AG04450 (cell line): ENCODE data around the gene ISCA2. TPM values are rescaled to one million over a fixed set of nuclear protein-coding genes. Genes with fewer than 3 reads are reported as not detected.

ENCODE experiments used
- CTCF ChIA-PET: fragments of 300-600, 350-600 bp; formaldehyde crosslinking; extraction: SDS; loops from one replicate; lab custom pipeline; 2022; ENCODE audit warnings: antibody characterized with exemption, inconsistent platforms; lab: Charles Lee
- POLR2A ChIA-PET: fragments of 350-600 bp; formaldehyde crosslinking; extraction: SDS; loops from one replicate; lab custom pipeline; 2021; ENCODE audit warnings: antibody characterized with exemption, inconsistent platforms; lab: Yijun Ruan, JAX
- DNase-seq: peaks from one replicate; pipeline ENCODE4 v3.0.0-alpha.2; 2011; ENCODE audit warnings: low read depth, low spot score
- H3K27ac ChIP-seq: one replicate; pipeline ENCODE4 v1.5.1; 2012; ENCODE audit warnings: low read depth, low read length, control low read depth
- H3K27me3 ChIP-seq: one replicate; pipeline ENCODE4 v1.6.0; 2012; ENCODE audit warnings: low read length; ENCODE audit not compliant: control insufficient read depth, insufficient read depth
- H3K4me3 ChIP-seq: 2 replicates; pipeline ENCODE4 v1.5.1; 2011; ENCODE audit warnings: mild to moderate bottlenecking, low read depth, low read length, control low read depth
- H3K9me3 ChIP-seq: 2 replicates; pipeline ENCODE4 v1.5.1; 2012; ENCODE audit warnings: low read length; ENCODE audit not compliant: control insufficient read depth, insufficient read depth
- CTCF ChIP-seq: IDR thresholded peaks from 2 replicates; pipeline ENCODE4 v1.5.1; 2011; ENCODE audit warnings: low read depth, low read length, control low read depth, inconsistent platforms
- polyA plus RNA-seq: library from polyadenylated mRNA; depleted of rRNA; stranded (reverse); fragments of >200 nt; gene quantifications from 2 replicates; pipeline ENCODE4 v1.2.3, GENCODE V29; 2011

The ISCA2 gene
- polyA plus RNA-seq, 1 experiment: 45.6 TPM

DNA sequence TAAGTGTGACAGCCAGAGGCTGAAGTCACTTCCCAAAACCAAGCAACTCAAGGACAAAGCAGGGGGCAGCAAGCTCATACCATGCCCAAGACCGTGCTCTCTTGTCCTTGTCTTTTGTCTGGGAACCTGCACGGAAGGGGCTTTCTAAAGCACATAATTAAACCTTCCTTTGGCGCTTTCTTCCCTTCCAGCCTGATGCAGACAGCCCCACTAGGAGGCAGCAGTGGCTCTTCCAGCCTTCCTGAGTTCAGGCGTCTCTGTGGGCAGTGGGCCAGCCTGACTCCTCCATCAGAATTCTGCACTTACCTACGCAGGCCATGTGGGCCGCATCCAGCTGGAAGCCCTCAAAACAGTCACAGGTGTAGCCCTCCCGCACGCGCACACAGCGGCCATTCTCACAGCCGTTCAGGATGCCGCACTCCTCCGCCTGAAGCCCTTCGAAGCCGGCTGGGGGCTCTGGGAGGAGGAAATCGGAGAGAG is 7.6 kb downstream of the ISCA2 start:
- Histone ChIP-seq H3K27ac (peak overlapping the region; percentile 13), H3K4me3 (no peak overlapping the region), H3K27me3 (no peaks in the 10 kb centered on the region), H3K9me3 (no peaks in the 10 kb centered on the region)
- peak; percentile 51 for DNase-seq
- ChIA-PET CTCF (interaction anchor here (0.5 to 2.0 kb wide), 19 partner anchors 8 to 622 kb away, joined by 3 to 13 read pairs (median 4); partner anchors contain the start of genes ISCA2, LTBP2, NPC2 and YLPM1), POLR2A (no interaction called here)
- TF ChIP-seq CTCF: peak; percentile 95

- ChIA-PET POLR2A (interaction anchor here (0.6 kb wide), 1 partner anchor 52 kb away, joined by 5 read pairs; no protein-coding TSS in a partner anchor), CTCF (interaction anchor here (1.0 to 2.0 kb wide), 13 partner anchors 9 to 303 kb away, joined by 3 to 13 read pairs (median 4); partner anchors contain the start of genes ISCA2 and NPC2)
- DNase-seq: no peak
- Histone ChIP-seq H3K4me3 (no peak overlapping the region), H3K9me3 (no peaks in the 10 kb centered on the region), H3K27ac (no peak overlapping the region), H3K27me3 (no peaks in the 10 kb centered on the region)
- TF ChIP-seq CTCF: no peak
These were observed 8.1 kb downstream of the ISCA2 start for GRCh38 chr14:74501691-74502090.

- Histone ChIP-seq H3K9me3 (no peaks in the 10 kb centered on the region), H3K27ac (no peak overlapping the region), H3K27me3 (no peaks in the 10 kb centered on the region), H3K4me3 (no peak overlapping the region)
- POLR2A ChIA-PET: interaction anchor here (0.6 kb wide), 1 partner anchor 51 kb away, joined by 5 read pairs; no protein-coding TSS in a partner anchor
- DNase-seq: no peak
- CTCF ChIA-PET: interaction anchor here (0.6 to 2.0 kb wide), 9 partner anchors 9 to 276 kb away, joined by 3 to 13 read pairs (median 4); partner anchors contain the start of genes ISCA2 and NPC2
- TF ChIP-seq CTCF: peak; percentile 59
These were observed 8.9 kb downstream of the ISCA2 start for GRCh38 chr14:74502236-74503019.

DNA sequence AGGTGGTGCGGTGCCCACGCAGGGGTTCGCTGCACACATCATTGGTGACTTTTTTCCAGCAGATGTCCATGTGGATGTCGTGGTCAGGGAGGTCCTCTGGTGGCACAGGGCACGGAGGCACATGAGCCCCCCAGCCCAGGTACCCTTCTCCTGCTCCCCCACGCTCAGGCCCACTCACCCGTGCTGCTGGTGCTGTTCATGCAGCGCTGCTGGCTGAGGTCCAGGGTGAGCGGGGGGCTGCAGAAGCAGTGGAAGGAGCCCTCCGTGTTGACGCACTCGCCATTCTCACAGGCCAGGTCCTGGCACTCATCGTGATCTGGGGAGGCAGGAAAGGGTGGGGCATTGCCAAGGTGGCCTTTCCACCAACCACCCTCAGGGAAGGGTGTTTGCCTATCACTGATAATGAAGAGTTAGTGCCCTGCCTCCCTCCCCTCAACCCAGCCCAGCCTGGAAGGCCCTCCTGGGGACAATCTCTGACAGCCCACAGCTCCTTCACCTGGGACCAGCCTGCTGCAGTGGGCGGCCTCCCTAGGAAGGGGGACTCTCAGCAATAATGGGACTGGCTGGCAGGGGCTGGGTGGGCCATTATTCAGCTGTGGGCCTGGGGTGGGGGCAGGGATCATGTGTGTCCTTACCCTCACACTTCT is 9.8 kb downstream of the ISCA2 start:
- POLR2A ChIA-PET: no interaction called here
- no peak for DNase-seq
- CTCF ChIA-PET: interaction anchor here (1.4 to 2.0 kb wide), 2 partner anchors 8 to 11 kb away, joined by 6 to 13 read pairs; no protein-coding TSS in a partner anchor
- no peak overlapping the region for H3K4me3 ChIP-seq
- no peaks in the 10 kb centered on the region; the same call in 1 of the 2 replicates for H3K9me3 ChIP-seq
- H3K27me3 ChIP-seq: no peaks in the 10 kb centered on the region
- H3K27ac ChIP-seq: peak overlapping the region; percentile 21
- no peak for TF ChIP-seq CTCF
